ENCODE measurements around the gene HAL. TPM values are rescaled to one million over a fixed set of nuclear protein-coding genes. Genes with fewer than 3 reads are reported as not detected.

HAL gene
- total and polyA plus RNA-seq, 2 of the 13 experiments (the other 11 are each of a cell fraction or from before 2014, with no cell fraction given), result 0.89 to 37.8 TPM

- TF ChIP-seq, protein P1, sequence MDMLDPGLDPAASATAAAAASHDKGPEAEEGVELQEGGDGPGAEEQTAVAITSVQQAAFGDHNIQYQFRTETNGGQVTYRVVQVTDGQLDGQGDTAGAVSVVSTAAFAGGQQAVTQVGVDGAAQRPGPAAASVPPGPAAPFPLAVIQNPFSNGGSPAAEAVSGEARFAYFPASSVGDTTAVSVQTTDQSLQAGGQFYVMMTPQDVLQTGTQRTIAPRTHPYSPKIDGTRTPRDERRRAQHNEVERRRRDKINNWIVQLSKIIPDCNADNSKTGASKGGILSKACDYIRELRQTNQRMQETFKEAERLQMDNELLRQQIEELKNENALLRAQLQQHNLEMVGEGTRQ (IDR thresholded peaks at IDR 0.05; ENCODE audit: low read depth, low read length), result no peak
- TF ChIP-seq, protein P1 (CRISPR knock-in tag; IDR thresholded peaks at IDR 0.05; ENCODE audit: borderline replicate concordance), result no peak
- TF ChIP-seq CERS6 (CRISPR knock-in tag; IDR thresholded peaks at IDR 0.05) (no peak), MED8 (CRISPR knock-in tag; IDR thresholded peaks at IDR 0.05; ENCODE audit: insufficient replicate concordance) (no peak), MYPOP (CRISPR knock-in tag; IDR thresholded peaks at IDR 0.05) (peak; percentile 55), TEF (CRISPR knock-in tag; IDR thresholded peaks at IDR 0.05) (no peak), TP53 (CRISPR knock-in tag; conservative IDR thresholded peaks at IDR 0.05) (no peak), RELA (CRISPR knock-in tag; IDR thresholded peaks at IDR 0.05) (no peak), PITX1 (CRISPR knock-in tag; IDR thresholded peaks at IDR 0.05) (peak; percentile 61; the same call in 1 of the 2 replicates), ZSCAN20 (CRISPR knock-in tag; IDR thresholded peaks at IDR 0.05; ENCODE audit: borderline replicate concordance) (peak; percentile 50; the same call in 1 of the 2 replicates), PHF21A (CRISPR knock-in tag; IDR thresholded peaks at IDR 0.05) (peak; percentile 73), MAFG (CRISPR knock-in tag; IDR thresholded peaks at IDR 0.05) (no peak), PAX8 (CRISPR knock-in tag; IDR thresholded peaks at IDR 0.05; ENCODE audit: borderline replicate concordance) (no peak), AHR (CRISPR knock-in tag; IDR thresholded peaks at IDR 0.05) (no peak), ARID2 (CRISPR knock-in tag; IDR thresholded peaks at IDR 0.05; ENCODE audit: borderline replicate concordance) (no peak), TMF1 (CRISPR knock-in tag; IDR thresholded peaks at IDR 0.05; ENCODE audit: low read depth) (no peak), KLF11 (CRISPR knock-in tag; IDR thresholded peaks at IDR 0.05) (no peak; the same call in 1 of the 2 replicates), NFE2 (CRISPR knock-in tag; IDR thresholded peaks at IDR 0.05) (no peak), ZBTB42 (CRISPR knock-in tag; IDR thresholded peaks at IDR 0.05) (0 out of 2 replicates have a peak, but pooled peaks have one; percentile 70), AGO2 (optimal IDR thresholded peaks at IDR 0.05; ENCODE audit: low read depth, low read length) (no peak), ERF (CRISPR knock-in tag; IDR thresholded peaks at IDR 0.05) (peak; percentile 84)
- TF ChIP-seq, protein P2, sequence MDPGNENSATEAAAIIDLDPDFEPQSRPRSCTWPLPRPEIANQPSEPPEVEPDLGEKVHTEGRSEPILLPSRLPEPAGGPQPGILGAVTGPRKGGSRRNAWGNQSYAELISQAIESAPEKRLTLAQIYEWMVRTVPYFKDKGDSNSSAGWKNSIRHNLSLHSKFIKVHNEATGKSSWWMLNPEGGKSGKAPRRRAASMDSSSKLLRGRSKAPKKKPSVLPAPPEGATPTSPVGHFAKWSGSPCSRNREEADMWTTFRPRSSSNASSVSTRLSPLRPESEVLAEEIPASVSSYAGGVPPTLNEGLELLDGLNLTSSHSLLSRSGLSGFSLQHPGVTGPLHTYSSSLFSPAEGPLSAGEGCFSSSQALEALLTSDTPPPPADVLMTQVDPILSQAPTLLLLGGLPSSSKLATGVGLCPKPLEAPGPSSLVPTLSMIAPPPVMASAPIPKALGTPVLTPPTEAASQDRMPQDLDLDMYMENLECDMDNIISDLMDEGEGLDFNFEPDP (CRISPR knock-in tag; conservative IDR thresholded peaks at IDR 0.05), result no peak
- TF ChIP-seq, protein P3, sequence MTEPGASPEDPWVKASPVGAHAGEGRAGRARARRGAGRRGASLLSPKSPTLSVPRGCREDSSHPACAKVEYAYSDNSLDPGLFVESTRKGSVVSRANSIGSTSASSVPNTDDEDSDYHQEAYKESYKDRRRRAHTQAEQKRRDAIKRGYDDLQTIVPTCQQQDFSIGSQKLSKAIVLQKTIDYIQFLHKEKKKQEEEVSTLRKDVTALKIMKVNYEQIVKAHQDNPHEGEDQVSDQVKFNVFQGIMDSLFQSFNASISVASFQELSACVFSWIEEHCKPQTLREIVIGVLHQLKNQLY (CRISPR knock-in tag; IDR thresholded peaks at IDR 0.05), result no peak
These were observed 39.4 kb upstream of the HAL start, which contains the start of gene LTA4H (continued) for GRCh38 chr12:96035283-96036236.
